ENCODE measurements around the gene KLHDC9. TPM values are rescaled to one million over a fixed set of nuclear protein-coding genes. Genes with fewer than 3 reads are reported as not detected.

Gene KLHDC9
- total and polyA plus RNA-seq, 2 of the 13 experiments (the other 11 are each of a cell fraction or from before 2014, with no cell fraction given) = 2.9 TPM

DNA sequence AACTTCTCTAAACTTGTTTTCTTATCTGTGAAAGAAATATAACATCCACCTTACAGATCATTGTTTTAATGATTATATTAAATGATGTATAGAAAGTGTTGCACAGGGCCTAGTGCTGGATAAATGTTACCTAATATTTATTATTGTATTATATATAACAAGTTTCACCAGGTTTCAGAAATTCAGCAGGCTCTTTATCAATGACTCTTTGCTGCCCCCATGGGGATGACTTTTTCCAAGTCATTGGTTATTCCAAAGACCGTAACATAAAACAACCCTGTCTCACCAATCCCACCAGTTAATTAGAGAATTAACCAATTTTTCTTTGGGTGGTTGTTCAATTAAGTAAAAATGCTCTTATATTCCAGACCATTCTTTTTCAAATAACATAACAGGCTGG lies 41.6 kb downstream of the KLHDC9 start (continued):
- TF ChIP-seq, protein P1, sequence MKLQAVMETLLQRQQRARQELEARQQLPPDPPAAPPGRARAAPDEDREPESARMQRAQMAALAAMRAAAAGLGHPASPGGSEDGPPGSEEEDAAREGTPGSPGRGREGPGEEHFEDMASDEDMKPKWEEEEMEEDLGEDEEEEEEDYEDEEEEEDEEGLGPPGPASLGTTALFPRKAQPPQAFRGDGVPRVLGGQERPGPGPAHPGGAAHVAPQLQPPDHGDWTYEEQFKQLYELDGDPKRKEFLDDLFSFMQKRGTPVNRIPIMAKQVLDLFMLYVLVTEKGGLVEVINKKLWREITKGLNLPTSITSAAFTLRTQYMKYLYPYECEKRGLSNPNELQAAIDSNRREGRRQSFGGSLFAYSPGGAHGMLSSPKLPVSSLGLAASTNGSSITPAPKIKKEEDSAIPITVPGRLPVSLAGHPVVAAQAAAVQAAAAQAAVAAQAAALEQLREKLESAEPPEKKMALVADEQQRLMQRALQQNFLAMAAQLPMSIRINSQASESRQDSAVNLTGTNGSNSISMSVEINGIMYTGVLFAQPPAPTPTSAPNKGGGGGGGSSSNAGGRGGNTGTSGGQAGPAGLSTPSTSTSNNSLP (IDR thresholded peaks at IDR 0.05; ENCODE audit: low read depth, low read length) = no peak
- TF ChIP-seq FOXA1 (IDR thresholded peaks at IDR 0.05) (no peak), FOXA1 (CRISPR knock-in tag; IDR thresholded peaks at IDR 0.05) (no peak), RELA (CRISPR knock-in tag; IDR thresholded peaks at IDR 0.05) (no peak), MED1 (CRISPR knock-in tag; IDR thresholded peaks at IDR 0.05) (no peak), HHEX (CRISPR knock-in tag; IDR thresholded peaks at IDR 0.05) (no peak), NFRKB (IDR thresholded peaks at IDR 0.05) (no peak), ZNF720 (CRISPR knock-in tag; IDR thresholded peaks at IDR 0.05) (no peak), ZBTB3 (CRISPR knock-in tag; IDR thresholded peaks at IDR 0.05; ENCODE audit: borderline replicate concordance, low read depth) (no peak), POLR2A (IDR thresholded peaks at IDR 0.05; ENCODE audit: insufficient read depth in 1 of 2, low read depth in 2 of 2, low read length in 2 of 2) (no peak), ZFAT (CRISPR knock-in tag; conservative IDR thresholded peaks at IDR 0.05) (no peak), RAD21 (CRISPR knock-in tag; IDR thresholded peaks at IDR 0.05) (0 out of 2 replicates have a peak, but pooled peaks have one; percentile 22), MZF1 (CRISPR knock-in tag; IDR thresholded peaks at IDR 0.05; ENCODE audit: borderline replicate concordance) (no peak)
- TF ChIP-seq, protein P2, sequence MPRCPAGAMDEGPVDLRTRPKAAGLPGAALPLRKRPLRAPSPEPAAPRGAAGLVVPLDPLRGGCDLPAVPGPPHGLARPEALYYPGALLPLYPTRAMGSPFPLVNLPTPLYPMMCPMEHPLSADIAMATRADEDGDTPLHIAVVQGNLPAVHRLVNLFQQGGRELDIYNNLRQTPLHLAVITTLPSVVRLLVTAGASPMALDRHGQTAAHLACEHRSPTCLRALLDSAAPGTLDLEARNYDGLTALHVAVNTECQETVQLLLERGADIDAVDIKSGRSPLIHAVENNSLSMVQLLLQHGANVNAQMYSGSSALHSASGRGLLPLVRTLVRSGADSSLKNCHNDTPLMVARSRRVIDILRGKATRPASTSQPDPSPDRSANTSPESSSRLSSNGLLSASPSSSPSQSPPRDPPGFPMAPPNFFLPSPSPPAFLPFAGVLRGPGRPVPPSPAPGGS (CRISPR knock-in tag; IDR thresholded peaks at IDR 0.05) = no peak
- TF ChIP-seq, protein P3, sequence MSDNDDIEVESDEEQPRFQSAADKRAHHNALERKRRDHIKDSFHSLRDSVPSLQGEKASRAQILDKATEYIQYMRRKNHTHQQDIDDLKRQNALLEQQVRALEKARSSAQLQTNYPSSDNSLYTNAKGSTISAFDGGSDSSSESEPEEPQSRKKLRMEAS (IDR thresholded peaks at IDR 0.05) = no peak
- TF ChIP-seq, protein P4, sequence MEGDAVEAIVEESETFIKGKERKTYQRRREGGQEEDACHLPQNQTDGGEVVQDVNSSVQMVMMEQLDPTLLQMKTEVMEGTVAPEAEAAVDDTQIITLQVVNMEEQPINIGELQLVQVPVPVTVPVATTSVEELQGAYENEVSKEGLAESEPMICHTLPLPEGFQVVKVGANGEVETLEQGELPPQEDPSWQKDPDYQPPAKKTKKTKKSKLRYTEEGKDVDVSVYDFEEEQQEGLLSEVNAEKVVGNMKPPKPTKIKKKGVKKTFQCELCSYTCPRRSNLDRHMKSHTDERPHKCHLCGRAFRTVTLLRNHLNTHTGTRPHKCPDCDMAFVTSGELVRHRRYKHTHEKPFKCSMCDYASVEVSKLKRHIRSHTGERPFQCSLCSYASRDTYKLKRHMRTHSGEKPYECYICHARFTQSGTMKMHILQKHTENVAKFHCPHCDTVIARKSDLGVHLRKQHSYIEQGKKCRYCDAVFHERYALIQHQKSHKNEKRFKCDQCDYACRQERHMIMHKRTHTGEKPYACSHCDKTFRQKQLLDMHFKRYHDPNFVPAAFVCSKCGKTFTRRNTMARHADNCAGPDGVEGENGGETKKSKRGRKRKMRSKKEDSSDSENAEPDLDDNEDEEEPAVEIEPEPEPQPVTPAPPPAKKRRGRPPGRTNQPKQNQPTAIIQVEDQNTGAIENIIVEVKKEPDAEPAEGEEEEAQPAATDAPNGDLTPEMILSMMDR (CRISPR knock-in tag; IDR thresholded peaks at IDR 0.05) = peak; percentile 52
- TF ChIP-seq, protein P5, sequence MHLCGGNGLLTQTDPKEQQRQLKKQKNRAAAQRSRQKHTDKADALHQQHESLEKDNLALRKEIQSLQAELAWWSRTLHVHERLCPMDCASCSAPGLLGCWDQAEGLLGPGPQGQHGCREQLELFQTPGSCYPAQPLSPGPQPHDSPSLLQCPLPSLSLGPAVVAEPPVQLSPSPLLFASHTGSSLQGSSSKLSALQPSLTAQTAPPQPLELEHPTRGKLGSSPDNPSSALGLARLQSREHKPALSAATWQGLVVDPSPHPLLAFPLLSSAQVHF (CRISPR knock-in tag; IDR thresholded peaks at IDR 0.05) = no peak

Measured in HepG2 (cell line).